C4-2B (cell line): Measurements from ENCODE around the gene NSRP1.

Experiments used
- CTCF ChIP-seq: fragments of 450-650 bp; conservative IDR thresholded peaks from 2 replicates; pipeline ENCODE4 v1.5.1; 2017; ENCODE audit warnings: mild to moderate bottlenecking
- ZFX ChIP-seq: fragments of 450-650 bp; IDR thresholded peaks from 2 replicates; pipeline ENCODE4 v1.6.1; 2017

GRCh38 chr17:30199600-30199999 is 83.0 kb downstream of the NSRP1 start:
- TF ChIP-seq CTCF (no peak), ZFX (no peak)
